Stimulated activated CD4-positive, alpha-beta T cell treated with anti-CD3 and anti-CD28 coated beads, Interleukin-2, amount 100 ng/mL, for 4 hours (primary cell): ENCODE measurements around the gene RTN4.

ENCODE experiments used
- DNase-seq: peaks from one replicate; pipeline ENCODE4 v3.0.0-alpha.2; 2020; ENCODE audit warnings: low read depth

The RTN4 gene

GRCh38 chr2:54969295-54969939 lies 80.8 kb downstream of the RTN4 start:
- DNase-seq, result no peak

DNA sequence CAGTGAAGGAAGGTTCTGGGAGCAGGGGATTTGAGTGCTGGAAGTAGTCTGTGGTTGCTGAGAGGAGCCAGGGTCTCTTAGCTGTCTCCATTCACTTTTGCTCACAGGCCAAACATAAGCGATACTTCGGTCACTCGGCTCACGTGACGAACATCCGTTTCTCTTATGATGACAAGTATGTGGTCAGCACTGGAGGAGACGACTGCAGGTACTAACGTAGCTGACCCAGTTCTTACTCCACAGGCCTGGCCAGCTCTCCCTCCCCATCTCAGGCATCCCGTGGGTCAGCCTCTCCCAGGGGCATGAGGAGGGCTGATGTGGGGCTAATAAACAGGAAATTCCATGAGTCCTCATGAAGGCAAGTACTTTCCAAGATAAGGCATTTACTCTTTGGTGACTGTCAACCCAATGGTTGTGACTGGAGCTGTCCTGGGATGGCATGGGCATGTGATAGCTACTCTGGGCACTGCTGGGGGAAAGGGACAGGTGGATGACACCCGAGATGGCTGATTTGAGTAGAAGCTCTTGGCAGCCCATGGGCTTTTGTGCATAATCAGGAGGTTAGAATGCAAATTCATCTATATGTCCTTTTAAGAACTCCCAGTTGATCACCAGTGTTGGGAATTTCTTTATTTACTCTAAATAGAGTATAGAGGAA lies 81.6 kb downstream of the RTN4 start:
- DNase-seq, result no peak

- DNase-seq, result no peak
Measured at GRCh38 chr2:54967759-54968365, 82.4 kb downstream of the RTN4 start.

GRCh38 chr2:54967269-54967668 lies 83.0 kb downstream of the RTN4 start:
- DNase-seq, result no peak

DNA sequence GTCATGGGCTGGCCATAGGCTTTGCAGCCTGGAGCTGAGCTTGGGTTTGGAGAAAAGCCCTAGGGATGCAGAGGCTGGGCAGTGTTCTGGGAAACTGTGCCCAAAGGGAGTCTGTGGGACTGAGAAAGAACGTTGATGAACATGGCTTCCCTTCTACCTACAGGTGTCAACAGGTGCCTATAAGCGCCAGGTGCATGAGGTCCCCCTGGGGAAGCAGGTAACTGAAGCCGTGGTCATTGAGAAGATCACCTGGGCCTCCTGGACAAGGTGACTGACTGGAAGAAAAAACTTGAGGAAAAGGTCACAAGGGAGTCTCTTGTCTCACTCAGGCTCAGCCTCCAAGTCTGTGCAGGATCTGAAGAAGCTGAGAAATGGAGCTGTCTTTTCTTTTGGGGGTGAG lies 83.4 kb downstream of the RTN4 start:
- no peak for DNase-seq

GRCh38 chr2:54966165-54966832 lies 84.0 kb downstream of the RTN4 start:
- no peak for DNase-seq

- DNase-seq, result no peak
Measured at GRCh38 chr2:54965425-54965824, 84.8 kb downstream of the RTN4 start.

- DNase-seq, result no peak
Measured at GRCh38 chr2:54964816-54965215, 85.4 kb downstream of the RTN4 start.

DNA sequence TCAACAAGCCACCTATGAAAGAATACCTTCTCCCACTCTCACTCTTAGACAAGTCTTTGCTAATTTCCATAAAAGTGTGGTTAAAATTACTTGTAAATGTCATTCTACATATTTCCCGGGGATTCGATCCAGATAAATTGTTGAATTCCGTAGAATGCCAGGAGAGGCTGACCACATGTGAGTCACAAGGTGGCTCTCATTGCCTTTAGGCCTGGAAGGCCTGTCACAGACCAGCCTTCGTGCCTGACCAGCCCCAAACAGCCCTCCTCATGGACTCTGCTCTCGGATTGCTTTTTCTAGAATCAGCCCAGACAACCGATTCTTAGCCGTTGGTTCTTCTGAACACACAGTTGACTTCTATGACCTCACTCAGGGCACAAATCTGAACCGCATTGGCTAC lies 86.0 kb downstream of the RTN4 start:
- no peak for DNase-seq

GRCh38 chr2:54963476-54963875 lies 86.8 kb downstream of the RTN4 start:
- no peak for DNase-seq

DNA sequence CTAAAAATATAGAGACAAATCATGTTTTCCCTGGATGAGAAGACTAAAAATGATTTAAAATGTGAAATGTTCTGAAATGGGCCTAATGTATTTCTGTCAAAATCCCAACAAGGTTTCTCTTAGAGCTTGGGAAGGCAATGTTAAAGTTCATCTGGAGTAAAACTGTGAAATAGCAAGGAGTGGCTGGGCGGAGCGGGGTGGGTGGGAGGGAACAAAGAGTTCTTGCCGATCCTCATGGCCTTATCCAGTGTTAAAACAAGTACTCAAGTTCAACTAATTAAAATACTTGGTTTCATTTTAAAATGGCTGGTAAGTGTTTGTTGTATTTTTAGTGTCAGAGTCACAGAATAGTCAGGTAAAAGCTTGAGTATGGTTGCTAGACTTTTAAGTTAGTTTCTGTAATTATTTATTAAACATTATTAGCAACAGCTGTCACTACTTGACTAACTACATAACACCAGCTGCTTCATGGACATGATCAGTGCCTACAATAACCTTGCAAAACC lies 87.3 kb downstream of the RTN4 start:
- no peak for DNase-seq

GRCh38 chr2:54962511-54962910 lies 87.7 kb downstream of the RTN4 start:
- DNase-seq, result no peak

GRCh38 chr2:54960164-54960563 lies 90.1 kb downstream of the RTN4 start:
- no peak for DNase-seq

DNA sequence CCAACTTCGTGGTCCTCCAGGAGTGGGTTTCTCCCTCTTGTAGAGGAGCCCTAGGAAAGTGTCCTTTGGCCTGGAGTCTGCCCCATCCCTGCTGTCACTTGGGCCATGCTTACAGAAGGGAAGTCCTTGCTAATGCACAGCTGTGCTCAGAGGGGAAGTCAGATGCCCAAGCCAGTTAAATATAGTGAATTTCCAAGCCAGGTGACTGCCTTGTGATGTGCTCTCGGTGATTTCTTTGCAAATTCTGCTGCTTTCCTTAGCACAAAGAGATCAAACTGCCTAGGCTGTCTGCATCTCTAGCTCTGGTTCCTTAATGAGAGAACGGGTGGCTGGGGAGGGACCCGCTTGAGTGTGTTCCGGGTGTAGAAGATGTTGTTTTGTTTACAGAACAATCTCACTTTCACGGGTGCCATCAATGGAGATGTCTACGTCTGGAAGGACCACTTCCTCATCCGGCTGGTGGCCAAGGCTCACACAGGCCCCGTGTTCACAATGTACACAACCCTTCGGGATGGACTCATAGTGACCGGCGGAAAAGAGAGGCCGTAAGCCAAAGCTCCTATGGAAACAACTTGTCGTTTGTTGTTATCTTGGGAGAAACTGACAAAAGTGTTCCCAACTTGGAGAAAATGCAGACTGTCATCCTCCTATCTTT lies 91.4 kb downstream of the RTN4 start:
- no peak for DNase-seq

DNA sequence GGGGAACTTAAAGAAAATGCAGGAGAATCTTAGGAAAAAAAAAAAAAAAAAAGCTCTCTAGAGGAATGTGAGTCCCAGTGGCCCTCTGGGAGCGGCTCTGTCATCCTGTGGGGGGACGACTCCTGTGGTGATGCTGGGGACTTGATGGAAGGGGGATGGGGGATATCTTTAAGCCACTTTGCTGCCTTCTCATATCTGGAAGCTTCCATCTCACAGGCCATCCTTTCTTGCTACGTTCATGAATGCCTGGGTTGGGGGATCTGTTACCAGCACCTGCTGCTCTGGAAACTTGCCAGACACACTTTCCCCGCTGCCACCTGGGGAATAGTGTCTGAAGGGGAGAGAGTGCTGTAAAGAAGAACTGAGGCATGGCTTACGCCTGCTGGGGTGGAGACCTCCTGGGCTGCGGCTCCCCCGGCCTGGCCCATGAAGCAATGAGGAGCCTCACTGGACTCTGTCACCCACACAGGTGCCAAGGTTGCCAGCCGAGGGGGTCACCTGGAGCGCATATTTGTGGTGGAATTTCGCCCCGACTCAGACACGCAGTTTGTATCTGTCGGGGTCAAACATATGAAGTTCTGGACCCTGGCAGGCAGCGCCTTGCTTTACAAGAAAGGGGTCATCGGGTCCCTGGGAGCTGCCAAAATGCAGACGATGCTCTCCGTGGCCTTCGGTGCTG lies 92.8 kb downstream of the RTN4 start:
- DNase-seq, result no peak

GRCh38 chr2:54956111-54956627 lies 94.1 kb downstream of the RTN4 start:
- no peak for DNase-seq

GRCh38 chr2:54955358-54956110 lies 94.7 kb downstream of the RTN4 start:
- no peak for DNase-seq

DNA sequence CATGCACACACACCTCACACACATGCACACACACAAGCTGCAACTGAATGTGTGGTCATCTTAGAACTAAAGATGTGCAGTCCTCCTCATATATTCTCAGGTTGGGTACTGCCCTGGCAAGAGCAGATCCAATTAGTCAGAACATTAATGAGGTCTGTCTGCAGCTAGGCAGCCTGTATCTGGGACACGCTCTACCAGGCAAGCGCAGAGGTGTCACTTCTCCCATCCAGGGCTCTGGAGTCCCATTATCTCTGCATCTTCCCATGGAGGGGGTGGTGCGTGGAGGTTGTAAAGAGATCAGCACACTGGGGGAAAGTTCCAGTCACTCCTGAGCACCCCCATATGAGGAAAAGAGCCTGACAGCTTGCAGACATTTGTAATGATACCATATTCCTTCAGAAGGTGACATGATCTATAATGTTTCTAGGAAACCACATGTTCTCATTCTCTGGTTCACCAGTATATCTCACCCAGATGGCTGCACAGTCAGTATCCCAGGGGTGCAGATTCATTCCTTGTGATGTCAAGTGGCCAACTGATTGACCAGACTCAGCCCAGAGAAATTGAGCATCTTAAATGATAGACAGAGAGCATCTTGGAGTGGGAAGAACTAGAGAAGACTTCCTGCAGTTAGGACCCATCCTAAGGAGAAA lies 95.4 kb downstream of the RTN4 start:
- DNase-seq, result no peak

DNA sequence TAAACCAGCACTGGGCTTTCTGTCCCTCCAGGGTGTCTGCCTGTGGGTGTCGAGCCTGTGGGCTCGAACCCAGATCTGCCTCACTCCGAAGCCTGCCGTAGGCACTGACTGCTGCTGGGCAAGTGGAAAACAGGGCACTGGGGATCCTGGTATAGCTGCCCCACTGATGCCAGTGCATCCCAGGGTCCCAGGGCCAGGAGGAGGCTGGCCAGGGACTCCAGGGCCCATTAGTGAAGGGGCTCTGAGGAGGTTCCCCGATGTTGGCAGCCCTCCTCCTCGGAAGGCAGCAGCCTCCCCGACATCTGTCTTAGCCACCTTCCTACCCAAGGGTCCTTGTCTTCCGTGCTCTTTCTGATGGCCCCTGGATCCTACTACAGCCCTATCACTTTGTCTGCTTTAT lies 96.1 kb downstream of the RTN4 start:
- no peak for DNase-seq

GRCh38 chr2:54952978-54953456 lies 97.2 kb downstream of the RTN4 start:
- no peak for DNase-seq
